ENCODE measurements around the gene RTN4IP1. TPM values are rescaled to one million over a fixed set of nuclear protein-coding genes. Genes with fewer than 3 reads are reported as not detected.

Gene RTN4IP1
- total RNA-seq, 1 experiment from 2014 or later = 12.5 TPM

DNA sequence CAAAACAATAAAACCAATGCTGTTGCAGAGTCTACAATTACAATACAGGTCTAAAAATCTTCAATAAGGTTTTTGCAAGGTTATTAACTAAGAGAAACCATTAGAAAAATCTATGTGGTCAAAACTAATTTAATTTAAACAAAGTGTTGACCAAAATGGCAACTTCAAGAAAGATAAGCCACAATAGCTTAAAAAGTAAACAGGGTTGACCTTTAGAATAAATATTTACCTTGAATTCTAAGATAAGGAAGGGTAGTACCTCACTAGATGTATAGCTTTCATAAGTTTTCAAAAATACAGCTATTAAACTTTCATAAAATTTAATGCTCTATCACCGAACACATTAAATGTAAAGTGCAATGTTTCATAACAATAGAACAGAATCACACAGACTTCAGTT lies 11.4 kb downstream of the RTN4IP1 start:
- H3K27me3 ChIP-seq (ENCODE audit: insufficient read depth, low read length) = no peaks in the 10 kb centered on the region
- H2AFZ ChIP-seq (ENCODE audit: low read length) = no peak overlapping the region
- no peak overlapping the region for H4K8ac ChIP-seq (replicated peaks; ENCODE audit: insufficient read length, low read depth, low read length)
- no peak overlapping the region for H2BK12ac ChIP-seq (ENCODE audit: insufficient read length, low read depth, low read length)
- no peak overlapping the region for H3K18ac ChIP-seq (ENCODE audit: insufficient read length, low read depth, low read length)
- H2AK5ac ChIP-seq (ENCODE audit: insufficient read length, low read length) = no peak overlapping the region
- peaks cover 17% of the 10 kb centered on the region; the same call in 1 of the 2 replicates for H3K4me1 ChIP-seq (ENCODE audit: insufficient read depth, low read length)
- no peak overlapping the region for H3K9ac ChIP-seq (ENCODE audit: extremely low read depth, insufficient read length, low read length)
- no peak overlapping the region for H2BK120ac ChIP-seq (ENCODE audit: low read depth, low read length, poor library complexity, severe bottlenecking)
- no peak overlapping the region for H3K14ac ChIP-seq (ENCODE audit: insufficient read depth, low read length)
- no peaks in the 10 kb centered on the region for H3K79me1 ChIP-seq (ENCODE audit: insufficient read depth, low read depth, low read length, poor library complexity, severe bottlenecking)
- no peak overlapping the region for H3K27ac ChIP-seq (ENCODE audit: insufficient read length, low read depth, low read length)
- H3K4ac ChIP-seq (ENCODE audit: low read depth, low read length) = no peak overlapping the region
- no peak overlapping the region for H3K56ac ChIP-seq (ENCODE audit: insufficient read length, low read depth, low read length)
- no peaks in the 10 kb centered on the region for H3K23me2 ChIP-seq (ENCODE audit: insufficient read length, low read depth, low read length, poor library complexity, severe bottlenecking)
- Mint-ChIP-seq H3K27me3 (ENCODE audit: low read depth) (no peaks in the 10 kb centered on the region; the same call in 1 of the 2 replicates), H3K9me3 (peaks cover 9% of the 10 kb centered on the region in 2 experiments), H3K4me3 (no peak overlapping the region), H3K27ac (no peak overlapping the region), H3K36me3 (ENCODE audit: insufficient read depth in 1 of 3, low read depth in 3 of 3) (peaks cover 13 to 33% (median 26%) of the 10 kb centered on the region in 3 experiments), H3K4me1 (peaks cover 51 to 55% of the 10 kb centered on the region in 2 experiments)
- H2BK20ac ChIP-seq (ENCODE audit: low read depth, low read length, poor library complexity, severe bottlenecking) = no peak overlapping the region
- H3K9me3 ChIP-seq (ENCODE audit: control insufficient read depth, low read depth, low read length) = peaks cover 7% of the 10 kb centered on the region
- no peak overlapping the region for H3T11ph ChIP-seq (ENCODE audit: low read length)
- no peaks in the 10 kb centered on the region for H4K20me1 ChIP-seq (ENCODE audit: control insufficient read depth, insufficient read depth, insufficient read length)
- no CpG with 5 or more reads among the region's 1 CpG for WGBS (ENCODE audit: extremely low coverage, insufficient read length, low lambda C conversion rate)
- no peak overlapping the region for H3K4me2 ChIP-seq (ENCODE audit: insufficient read depth, insufficient read length, low read length)
- no peak overlapping the region for H4K91ac ChIP-seq (ENCODE audit: insufficient read length, low read depth, low read length)
- H2BK15ac ChIP-seq (ENCODE audit: low read depth, low read length) = no peak overlapping the region
- TF ChIP-seq, protein P1, sequence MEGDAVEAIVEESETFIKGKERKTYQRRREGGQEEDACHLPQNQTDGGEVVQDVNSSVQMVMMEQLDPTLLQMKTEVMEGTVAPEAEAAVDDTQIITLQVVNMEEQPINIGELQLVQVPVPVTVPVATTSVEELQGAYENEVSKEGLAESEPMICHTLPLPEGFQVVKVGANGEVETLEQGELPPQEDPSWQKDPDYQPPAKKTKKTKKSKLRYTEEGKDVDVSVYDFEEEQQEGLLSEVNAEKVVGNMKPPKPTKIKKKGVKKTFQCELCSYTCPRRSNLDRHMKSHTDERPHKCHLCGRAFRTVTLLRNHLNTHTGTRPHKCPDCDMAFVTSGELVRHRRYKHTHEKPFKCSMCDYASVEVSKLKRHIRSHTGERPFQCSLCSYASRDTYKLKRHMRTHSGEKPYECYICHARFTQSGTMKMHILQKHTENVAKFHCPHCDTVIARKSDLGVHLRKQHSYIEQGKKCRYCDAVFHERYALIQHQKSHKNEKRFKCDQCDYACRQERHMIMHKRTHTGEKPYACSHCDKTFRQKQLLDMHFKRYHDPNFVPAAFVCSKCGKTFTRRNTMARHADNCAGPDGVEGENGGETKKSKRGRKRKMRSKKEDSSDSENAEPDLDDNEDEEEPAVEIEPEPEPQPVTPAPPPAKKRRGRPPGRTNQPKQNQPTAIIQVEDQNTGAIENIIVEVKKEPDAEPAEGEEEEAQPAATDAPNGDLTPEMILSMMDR (conservative IDR thresholded peaks at IDR 0.05) = no peak
- no peak overlapping the region for H2BK5ac ChIP-seq (ENCODE audit: insufficient read length, low read length)
- no peaks in the 10 kb centered on the region for H3K79me2 ChIP-seq (ENCODE audit: insufficient read depth, low read length)
- no peak for DNase-seq
- no peak overlapping the region for H4K5ac ChIP-seq (ENCODE audit: insufficient read length, low read depth, low read length)
- H3K23ac ChIP-seq (ENCODE audit: insufficient read length, low read depth, low read length) = no peak overlapping the region

All from H9 (cell line).